HCT116 (cell line): ENCODE measurements around the gene DENND4A.

Experiments used
- JUND ChIP-seq: IDR thresholded peaks from 2 replicates; pipeline ENCODE4 v1.6.1; 2012
- ZNF274 ChIP-seq: fragments of 200-500 bp; sonication (Bioruptor generic); IDR thresholded peaks from 2 replicates; pipeline ENCODE4 v1.6.1; 2014; ENCODE audit warnings: mild to moderate bottlenecking, low read depth, low read length, inconsistent platforms
- TF ChIP-seq, protein P1 (sequence below), 3 experiments: fragments of 200-600 bp in 1 of 3; sonication (generic) in 1 of 3; IDR thresholded peaks in 2 of 3; conservative IDR thresholded peaks in 1 of 3; 2 replicates each; pipeline ENCODE4 v1.5.1; 2012 to 2017; ENCODE audit warnings: low read depth in 2 of 3, low read length in 2 of 3, antibody characterized with exemption in 1 of 3, borderline replicate concordance in 1 of 3, control low read depth in 1 of 3, mild to moderate bottlenecking in 1 of 3, mixed read lengths in 1 of 3, mixed run types in 1 of 3, moderate library complexity in 1 of 3; ENCODE audit not compliant: insufficient read depth in 1 of 3

- TF ChIP-seq ZNF274 (no peak), JUND (no peak)
- TF ChIP-seq, protein P1, sequence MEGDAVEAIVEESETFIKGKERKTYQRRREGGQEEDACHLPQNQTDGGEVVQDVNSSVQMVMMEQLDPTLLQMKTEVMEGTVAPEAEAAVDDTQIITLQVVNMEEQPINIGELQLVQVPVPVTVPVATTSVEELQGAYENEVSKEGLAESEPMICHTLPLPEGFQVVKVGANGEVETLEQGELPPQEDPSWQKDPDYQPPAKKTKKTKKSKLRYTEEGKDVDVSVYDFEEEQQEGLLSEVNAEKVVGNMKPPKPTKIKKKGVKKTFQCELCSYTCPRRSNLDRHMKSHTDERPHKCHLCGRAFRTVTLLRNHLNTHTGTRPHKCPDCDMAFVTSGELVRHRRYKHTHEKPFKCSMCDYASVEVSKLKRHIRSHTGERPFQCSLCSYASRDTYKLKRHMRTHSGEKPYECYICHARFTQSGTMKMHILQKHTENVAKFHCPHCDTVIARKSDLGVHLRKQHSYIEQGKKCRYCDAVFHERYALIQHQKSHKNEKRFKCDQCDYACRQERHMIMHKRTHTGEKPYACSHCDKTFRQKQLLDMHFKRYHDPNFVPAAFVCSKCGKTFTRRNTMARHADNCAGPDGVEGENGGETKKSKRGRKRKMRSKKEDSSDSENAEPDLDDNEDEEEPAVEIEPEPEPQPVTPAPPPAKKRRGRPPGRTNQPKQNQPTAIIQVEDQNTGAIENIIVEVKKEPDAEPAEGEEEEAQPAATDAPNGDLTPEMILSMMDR (IDR thresholded peaks at IDR 0.05 in 2 of 3, conservative IDR thresholded peaks at IDR 0.05 in 1 of 3; ENCODE audit: borderline replicate concordance in 1 of 3, insufficient read depth in 1 of 3, low read depth in 2 of 3, low read length in 2 of 3), result no peak
These were observed 69.9 kb downstream of the DENND4A start for GRCh38 chr15:65722191-65722590.
